HEK293T (cell line): ENCODE measurements around the gene ADGRB3.
"Not testable (repeated sequence)": the region's sequence is repeated elsewhere in the genome, so short reads cannot be mapped to it uniquely, and the experiment has no call there.

Experiments
- BHLHE40 ChIP-seq: fragments of 450-650 bp; IDR thresholded peaks from 2 replicates; pipeline ENCODE4 v1.6.1; 2016; ENCODE audit warnings: mild to moderate bottlenecking, moderate library complexity, borderline replicate concordance
- CTBP1 ChIP-seq: fragments of 450-650 bp; IDR thresholded peaks from 2 replicates; pipeline ENCODE4 v1.6.1; 2016; ENCODE audit warnings: borderline replicate concordance
- ELF4 ChIP-seq: fragments of 450-650 bp; IDR thresholded peaks from 2 replicates; pipeline ENCODE4 v1.6.1; 2017; ENCODE audit warnings: antibody characterized with exemption
- FOXM1 ChIP-seq: fragments of 450-650 bp; IDR thresholded peaks from 2 replicates; pipeline ENCODE4 v1.6.1; 2017; ENCODE audit warnings: mild to moderate bottlenecking, borderline replicate concordance
- L3MBTL2 ChIP-seq: fragments of 450-650 bp; conservative IDR thresholded peaks from 2 replicates; pipeline ENCODE4 v1.6.1; 2016; ENCODE audit warnings: mild to moderate bottlenecking
- SP1 ChIP-seq: fragments of 450-650 bp; IDR thresholded peaks from 2 replicates; pipeline ENCODE4 v1.6.1; 2017
- TARDBP ChIP-seq: fragments of 450-650 bp; IDR thresholded peaks from 2 replicates; pipeline ENCODE4 v1.6.1; 2016

GRCh38 chr6:68744376-68744775 lies 109.3 kb downstream of the ADGRB3 start:
- not testable (repeated sequence) for TF ChIP-seq BHLHE40, CTBP1, TARDBP, SP1, FOXM1, ELF4, L3MBTL2
